Measurements from ENCODE around the gene LY6G5C. TPM values are rescaled to one million over a fixed set of nuclear protein-coding genes. Genes with fewer than 3 reads are reported as not detected.

The LY6G5C gene
- total and polyA plus RNA-seq, 2 of the 13 experiments (the other 11 are each of a cell fraction or from before 2014, with no cell fraction given): 0.33 to 0.55 TPM

GRCh38 chr6:31660381-31661261 is 20.2 kb downstream of the LY6G5C start, which contains the start of gene C6orf47 (continued):
- TF ChIP-seq ZNF207 (IDR thresholded peaks at IDR 0.05; ENCODE audit: borderline replicate concordance) (no peak), ZNF17 (CRISPR knock-in tag; IDR thresholded peaks at IDR 0.05) (no peak), ZBTB44 (CRISPR knock-in tag; IDR thresholded peaks at IDR 0.05) (no peak), POLR2G (IDR thresholded peaks at IDR 0.05; ENCODE audit: low read depth, low read length) (peak; percentile 97), JDP2 (CRISPR knock-in tag; IDR thresholded peaks at IDR 0.05; ENCODE audit: borderline replicate concordance) (no peak), ZBTB4 (CRISPR knock-in tag; IDR thresholded peaks at IDR 0.05; ENCODE audit: borderline replicate concordance) (no peak), ZNF484 (CRISPR knock-in tag; IDR thresholded peaks at IDR 0.05; ENCODE audit: borderline replicate concordance, low read depth) (peak; percentile 50; the same call in 1 of the 2 replicates), PTBP1 (IDR thresholded peaks at IDR 0.05; ENCODE audit: low read depth, low read length, poor library complexity, severe bottlenecking) (no peak), ZNF44 (CRISPR knock-in tag; IDR thresholded peaks at IDR 0.05) (no peak; the same call in 1 of the 2 replicates), HNRNPH1 (optimal IDR thresholded peaks at IDR 0.05; ENCODE audit: low read depth, low read length) (peak; percentile 16), E2F2 (CRISPR knock-in tag; IDR thresholded peaks at IDR 0.05; ENCODE audit: borderline replicate concordance) (peak; percentile 89; the same call in 1 of the 2 replicates), ZNF644 (CRISPR knock-in tag; IDR thresholded peaks at IDR 0.05; ENCODE audit: low read depth) (no peak), CERS6 (CRISPR knock-in tag; IDR thresholded peaks at IDR 0.05) (no peak), ZFP41 (CRISPR knock-in tag; IDR thresholded peaks at IDR 0.05; ENCODE audit: borderline replicate concordance) (no peak)
- TF ChIP-seq, protein P1, sequence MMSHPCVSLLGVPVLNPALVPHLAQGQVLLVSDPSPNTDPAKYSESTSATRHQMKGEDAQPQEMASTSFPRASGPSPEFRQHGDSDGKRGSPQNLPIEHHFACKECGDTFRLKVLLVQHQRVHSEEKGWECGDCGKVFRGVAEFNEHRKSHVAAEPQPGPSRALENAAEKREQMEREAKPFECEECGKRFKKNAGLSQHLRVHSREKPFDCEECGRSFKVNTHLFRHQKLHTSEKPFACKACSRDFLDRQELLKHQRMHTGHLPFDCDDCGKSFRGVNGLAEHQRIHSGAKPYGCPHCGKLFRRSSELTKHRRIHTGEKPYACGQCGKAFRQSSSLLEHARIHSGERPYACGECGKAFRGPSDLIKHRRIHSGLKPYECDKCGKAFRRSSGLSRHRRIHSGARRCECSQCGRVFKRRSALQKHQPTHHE (CRISPR knock-in tag; IDR thresholded peaks at IDR 0.05; ENCODE audit: borderline replicate concordance): 0 out of 2 replicates have a peak, but pooled peaks have one; percentile 63
- TF ChIP-seq, protein P2, sequence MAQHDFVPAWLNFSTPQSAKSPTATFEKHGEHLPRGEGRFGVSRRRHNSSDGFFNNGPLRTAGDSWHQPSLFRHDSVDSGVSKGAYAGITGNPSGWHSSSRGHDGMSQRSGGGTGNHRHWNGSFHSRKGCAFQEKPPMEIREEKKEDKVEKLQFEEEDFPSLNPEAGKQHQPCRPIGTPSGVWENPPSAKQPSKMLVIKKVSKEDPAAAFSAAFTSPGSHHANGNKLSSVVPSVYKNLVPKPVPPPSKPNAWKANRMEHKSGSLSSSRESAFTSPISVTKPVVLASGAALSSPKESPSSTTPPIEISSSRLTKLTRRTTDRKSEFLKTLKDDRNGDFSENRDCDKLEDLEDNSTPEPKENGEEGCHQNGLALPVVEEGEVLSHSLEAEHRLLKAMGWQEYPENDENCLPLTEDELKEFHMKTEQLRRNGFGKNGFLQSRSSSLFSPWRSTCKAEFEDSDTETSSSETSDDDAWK (CRISPR knock-in tag; IDR thresholded peaks at IDR 0.05): no peak
